BLaER1 treated with 17β-estradiol and CSF1 and Interleukin-3, amounts not matched to agents 10 nM and 100 nM (cell line): ENCODE results near the gene PTPRD.
"Not testable (repeated sequence)": the region's sequence is repeated elsewhere in the genome, so short reads cannot be mapped to it uniquely, and the experiment has no call there.

Experiments
- H3K27ac ChIP-seq, 11 experiments: shearing (Covaris generic); formaldehyde crosslinking; 2 replicates each; pipeline ENCODE4 v1.8.1; 2022
- H3K27me3 ChIP-seq, 11 experiments: shearing (Covaris generic); formaldehyde crosslinking; 2 replicates each; pipeline ENCODE4 v1.8.1; 2022
- H3K36me3 ChIP-seq, 11 experiments: shearing (Covaris generic); formaldehyde crosslinking; 2 replicates each; pipeline ENCODE4 v1.8.1; 2022
- H3K4me1 ChIP-seq, 10 experiments: shearing (Covaris generic); formaldehyde crosslinking; 2 replicates each; pipeline ENCODE4 v1.8.1; 2022
- H3K4me2 ChIP-seq, 11 experiments: shearing (Covaris generic); formaldehyde crosslinking; 2 replicates each; pipeline ENCODE4 v1.8.1; 2022
- H3K4me3 ChIP-seq, 10 experiments: shearing (Covaris generic); formaldehyde crosslinking; 2 replicates each; pipeline ENCODE4 v1.8.1; 2022
- H3K9ac ChIP-seq, 11 experiments: shearing (Covaris generic); formaldehyde crosslinking; 2 replicates each; pipeline ENCODE4 v1.8.1; 2022
- H3K9me3 ChIP-seq, 11 experiments: shearing (Covaris generic); formaldehyde crosslinking; replicated peaks in 1 of 11; 2 replicates each; pipeline ENCODE4 v1.8.1; 2022
- H4K20me1 ChIP-seq, 11 experiments: shearing (Covaris generic); formaldehyde crosslinking; 2 replicates each; pipeline ENCODE4 v1.8.1; 2022
- Cebpa-rat ChIP-seq, 11 experiments: shearing (Covaris generic); IDR thresholded peaks; 2 replicates each; pipeline ENCODE4 v1.8.1; 2022

The PTPRD gene

DNA sequence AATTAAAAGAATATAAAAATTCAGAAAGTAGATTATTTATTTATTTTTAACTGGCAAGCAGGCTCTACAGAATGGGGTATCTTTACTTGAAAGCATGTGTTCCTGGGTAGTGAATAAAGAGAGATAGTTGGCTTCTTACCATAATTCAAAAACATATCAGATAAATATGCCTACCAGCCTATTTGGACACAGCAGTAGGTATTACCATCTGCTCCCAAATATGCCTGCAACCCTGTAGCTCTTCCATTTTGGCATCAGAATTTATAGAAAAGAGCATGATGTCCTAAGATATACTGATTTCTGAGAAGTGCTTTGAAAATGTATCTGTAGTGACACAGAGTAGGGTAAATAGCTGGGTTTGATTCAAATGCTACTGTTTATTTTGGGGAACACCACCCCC, 1512.7 kb downstream of the PTPRD start:
- Histone ChIP-seq H3K36me3 (no peaks in the 10 kb centered on the region), H3K4me3 (no peak overlapping the region), H3K4me1 (no peaks in the 10 kb centered on the region), H3K9me3 (no peaks in the 10 kb centered on the region), H3K27me3 (no peaks in the 10 kb centered on the region), H3K9ac (no peak overlapping the region), H3K27ac (no peak overlapping the region), H3K4me2 (no peak overlapping the region), H4K20me1 (no peaks in the 10 kb centered on the region)
- TF ChIP-seq Cebpa-rat (IDR thresholded peaks at IDR 0.05), result no peak

DNA sequence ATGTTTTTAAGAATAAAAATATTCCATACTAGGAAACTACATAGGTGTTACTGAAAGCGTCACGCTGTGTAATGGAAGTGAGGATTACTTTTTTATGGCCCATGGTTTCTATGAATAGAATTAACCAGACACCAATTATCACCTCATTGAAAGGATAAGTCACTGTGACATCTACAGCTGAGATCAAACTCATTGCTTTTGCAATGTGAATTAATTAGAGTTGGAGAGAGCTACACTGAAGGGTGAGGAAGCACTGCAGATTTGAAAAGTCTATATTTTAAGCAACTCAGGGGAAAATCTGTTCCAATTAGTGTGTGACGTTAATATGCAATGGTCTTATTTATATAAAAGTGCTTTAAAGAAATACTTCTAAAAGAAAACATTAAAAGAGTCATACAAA, 1513.2 kb downstream of the PTPRD start:
- Histone ChIP-seq H3K4me1 (no peaks in the 10 kb centered on the region), H3K9me3 (no peaks in the 10 kb centered on the region), H3K27me3 (no peaks in the 10 kb centered on the region), H3K27ac (no peak overlapping the region), H3K4me2 (no peak overlapping the region), H4K20me1 (no peaks in the 10 kb centered on the region), H3K9ac (no peak overlapping the region), H3K36me3 (no peaks in the 10 kb centered on the region), H3K4me3 (no peak overlapping the region)
- TF ChIP-seq Cebpa-rat (IDR thresholded peaks at IDR 0.05), result no peak

DNA sequence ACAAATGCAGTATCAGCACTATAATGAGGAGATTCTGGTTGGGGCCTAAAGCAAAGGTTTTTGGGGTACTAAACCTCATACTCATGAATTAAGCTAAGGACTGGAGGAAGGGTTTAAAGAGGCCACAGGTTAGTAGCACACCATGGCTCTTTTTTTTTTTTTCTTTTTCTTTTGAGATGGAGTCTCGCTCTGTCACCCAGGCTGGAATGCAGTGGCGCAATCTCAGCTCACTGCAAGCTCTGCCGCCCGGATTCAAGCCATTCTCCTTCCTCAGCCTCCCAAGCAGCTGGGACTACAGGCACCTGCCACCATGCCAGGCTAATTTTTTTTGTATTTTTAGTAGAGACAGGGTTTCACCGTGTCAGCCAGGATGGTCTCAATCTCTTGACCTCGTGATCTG, 1515.5 kb downstream of the PTPRD start:
- not testable (repeated sequence) for H3K9ac ChIP-seq, H3K36me3 ChIP-seq, H3K27me3 ChIP-seq, H4K20me1 ChIP-seq, H3K4me1 ChIP-seq, H3K27ac ChIP-seq, H3K4me3 ChIP-seq, H3K9me3 ChIP-seq, H3K4me2 ChIP-seq

DNA sequence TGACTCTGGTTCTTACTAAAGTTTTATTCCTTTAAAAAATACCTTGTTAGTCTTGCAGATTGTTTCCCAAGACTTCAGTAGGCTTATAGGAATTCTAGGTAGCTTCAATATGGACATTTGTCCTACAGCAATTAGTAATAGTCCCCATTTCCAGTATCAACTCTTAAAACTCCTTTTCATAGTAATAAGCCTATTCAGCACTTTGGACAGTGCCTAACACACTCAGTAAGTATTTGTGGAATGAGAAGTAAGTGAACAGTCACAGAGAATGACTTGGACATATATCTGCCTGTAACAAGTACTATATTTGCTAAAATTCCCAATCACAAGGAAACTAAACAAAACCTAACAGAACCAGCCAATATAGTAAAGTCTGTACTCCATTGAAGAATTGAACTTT, 1521.4 kb downstream of the PTPRD start:
- H4K20me1 ChIP-seq, result no peaks in the 10 kb centered on the region
- H3K36me3 ChIP-seq, result no peaks in the 10 kb centered on the region
- no peak overlapping the region for H3K9ac ChIP-seq
- H3K27ac ChIP-seq, result no peak overlapping the region
- no peak overlapping the region for H3K4me2 ChIP-seq
- no peaks in the 10 kb centered on the region for H3K27me3 ChIP-seq
- TF ChIP-seq Cebpa-rat (IDR thresholded peaks at IDR 0.05), result no peak
- H3K4me1 ChIP-seq, result no peaks in the 10 kb centered on the region
- no peaks in the 10 kb centered on the region for H3K9me3 ChIP-seq
- H3K4me3 ChIP-seq, result no peak overlapping the region

DNA sequence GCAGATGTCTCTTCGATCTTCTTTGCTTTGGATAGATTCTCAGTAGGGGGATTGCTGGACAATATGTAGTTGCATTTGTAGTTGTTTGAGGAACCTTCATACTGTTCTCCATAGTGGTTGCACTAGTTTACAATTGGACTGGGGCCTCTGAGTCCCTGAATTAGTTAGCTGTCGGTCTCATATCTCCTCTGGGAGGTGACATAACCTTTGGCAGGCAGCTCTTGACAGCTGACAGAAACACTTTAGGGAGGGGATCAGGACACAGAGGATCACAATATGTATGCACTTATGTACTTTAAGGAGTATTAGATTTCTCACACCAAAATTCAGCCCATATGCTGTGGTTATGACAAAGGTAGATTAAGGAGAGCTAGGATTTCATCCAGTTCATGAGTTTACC, 1533.3 kb downstream of the PTPRD start:
- Histone ChIP-seq H3K9me3 (peaks cover 0 to 10% (median 0%) of the 10 kb centered on the region in 11 experiments; a peak in 5 of 22 replicates), H3K36me3 (no peaks in the 10 kb centered on the region), H3K4me2 (no peak overlapping the region), H3K27me3 (no peaks in the 10 kb centered on the region), H3K4me3 (no peak overlapping the region), H4K20me1 (no peaks in the 10 kb centered on the region), H3K4me1 (no peaks in the 10 kb centered on the region), H3K9ac (no peak overlapping the region), H3K27ac (no peak overlapping the region)
- no peak for TF ChIP-seq Cebpa-rat (IDR thresholded peaks at IDR 0.05)

DNA sequence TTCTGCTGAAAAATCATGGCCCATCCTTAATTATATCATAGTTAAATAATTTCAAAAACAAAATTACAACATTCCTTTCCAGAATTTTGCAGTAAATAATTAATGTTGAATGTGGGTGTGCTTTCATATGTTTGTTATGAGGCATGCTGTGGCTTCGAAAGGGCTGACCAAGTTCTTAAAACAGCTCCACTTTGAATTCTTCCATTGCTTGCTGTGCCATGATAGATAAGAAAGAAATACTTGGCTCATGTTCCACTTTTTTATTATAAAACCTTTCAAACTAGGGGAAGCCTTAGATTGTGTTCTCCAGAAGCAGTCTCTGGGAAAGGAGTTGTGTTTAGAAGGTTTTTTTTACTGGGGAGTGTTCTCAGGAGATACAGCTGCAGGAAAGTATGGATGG, 1534.5 kb downstream of the PTPRD start:
- Histone ChIP-seq H3K36me3 (no peaks in the 10 kb centered on the region), H3K4me3 (no peak overlapping the region), H3K4me1 (no peaks in the 10 kb centered on the region), H4K20me1 (no peaks in the 10 kb centered on the region), H3K9me3 (peaks cover 0 to 10% (median 0%) of the 10 kb centered on the region in 11 experiments; a peak in 5 of 22 replicates), H3K9ac (no peak overlapping the region), H3K27ac (no peak overlapping the region), H3K4me2 (no peak overlapping the region), H3K27me3 (no peaks in the 10 kb centered on the region)
- no peak for TF ChIP-seq Cebpa-rat (IDR thresholded peaks at IDR 0.05)

DNA sequence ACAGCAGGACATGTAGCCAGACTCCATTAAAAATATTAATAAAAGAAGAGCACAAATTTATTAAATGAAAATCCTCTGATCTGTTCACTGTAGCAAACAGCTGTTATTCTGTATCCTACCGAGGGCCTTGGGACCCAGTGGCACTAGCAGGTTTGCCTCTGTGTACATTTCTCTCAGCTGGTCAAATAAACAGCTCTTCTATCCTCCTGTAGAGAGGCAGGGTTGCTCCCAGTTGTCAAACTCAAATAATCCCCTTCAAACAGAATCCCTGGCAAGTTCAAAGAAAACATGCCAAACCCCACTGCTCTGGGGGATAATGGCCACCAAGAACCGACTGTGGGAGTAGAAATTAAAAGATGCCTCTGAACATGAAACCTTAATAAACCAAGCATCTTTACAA, 1551.2 kb downstream of the PTPRD start:
- TF ChIP-seq Cebpa-rat (IDR thresholded peaks at IDR 0.05), result no peak
- Histone ChIP-seq H3K27me3 (no peaks in the 10 kb centered on the region), H3K27ac (no peak overlapping the region), H3K4me3 (no peak overlapping the region), H3K36me3 (no peaks in the 10 kb centered on the region), H3K4me1 (no peaks in the 10 kb centered on the region), H4K20me1 (no peaks in the 10 kb centered on the region), H3K9ac (no peak overlapping the region), H3K9me3 (no peaks in the 10 kb centered on the region), H3K4me2 (no peak overlapping the region)

DNA sequence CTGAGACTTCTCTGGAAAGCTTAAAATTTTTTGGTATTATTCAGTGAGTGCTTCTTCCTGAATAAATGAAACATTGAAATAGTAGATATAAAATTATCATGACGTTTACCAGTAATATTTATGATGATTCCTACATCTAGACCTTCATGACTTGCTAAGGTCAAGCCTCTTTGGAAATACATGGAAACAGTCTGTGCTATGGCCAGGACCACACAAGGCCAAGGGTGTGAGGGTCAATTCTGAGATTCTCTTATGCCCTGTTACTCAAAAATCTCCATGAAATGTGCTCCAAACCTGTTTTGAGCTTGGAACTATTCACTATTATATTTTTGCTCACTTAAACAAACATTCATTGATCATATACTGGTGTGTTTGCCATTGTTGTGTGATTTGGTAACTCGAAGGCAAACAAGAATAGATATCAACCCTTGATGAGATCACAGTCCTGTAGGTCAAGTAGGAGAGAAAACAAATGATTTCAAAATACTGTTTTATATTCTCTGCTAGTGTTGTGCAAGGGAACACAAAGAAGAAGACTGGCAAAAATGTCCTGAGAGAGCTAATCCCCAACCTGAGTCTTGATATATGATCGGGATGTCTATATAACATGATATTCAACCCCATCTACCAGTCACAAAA, 1558.3 kb downstream of the PTPRD start:
- H3K4me1 ChIP-seq, result no peaks in the 10 kb centered on the region
- H3K9me3 ChIP-seq, result no peaks in the 10 kb centered on the region
- H3K27ac ChIP-seq, result no peak overlapping the region
- H4K20me1 ChIP-seq, result no peaks in the 10 kb centered on the region
- no peak overlapping the region for H3K4me3 ChIP-seq
- no peaks in the 10 kb centered on the region for H3K36me3 ChIP-seq
- no peak overlapping the region for H3K4me2 ChIP-seq
- H3K27me3 ChIP-seq, result no peaks in the 10 kb centered on the region
- no peak for TF ChIP-seq Cebpa-rat (IDR thresholded peaks at IDR 0.05)
- no peak overlapping the region for H3K9ac ChIP-seq

DNA sequence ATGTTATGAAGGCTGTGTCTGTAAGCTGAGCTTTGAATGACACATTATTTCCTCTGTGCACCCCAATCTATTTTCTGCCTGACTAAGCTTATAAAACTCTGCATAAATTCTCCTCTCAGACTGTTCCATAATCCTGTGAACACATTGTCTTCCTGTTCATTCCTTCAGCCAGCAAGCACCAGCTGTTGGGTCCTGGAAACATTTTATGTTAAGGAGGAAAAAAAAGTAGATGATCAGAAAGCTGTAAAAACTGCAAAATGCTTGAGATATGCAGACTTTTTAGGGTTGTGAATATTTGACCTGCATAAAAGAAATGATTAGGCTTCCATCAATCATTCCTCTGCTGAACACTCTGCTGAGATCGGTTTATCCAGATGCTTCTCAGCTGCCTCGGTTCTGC, 1567.2 kb downstream of the PTPRD start:
- Histone ChIP-seq H3K4me1 (no peaks in the 10 kb centered on the region), H4K20me1 (no peaks in the 10 kb centered on the region), H3K36me3 (no peaks in the 10 kb centered on the region), H3K9me3 (no peaks in the 10 kb centered on the region), H3K4me2 (no peak overlapping the region), H3K9ac (no peak overlapping the region), H3K4me3 (no peak overlapping the region), H3K27me3 (no peaks in the 10 kb centered on the region), H3K27ac (no peak overlapping the region)
- TF ChIP-seq Cebpa-rat (IDR thresholded peaks at IDR 0.05), result no peak

DNA sequence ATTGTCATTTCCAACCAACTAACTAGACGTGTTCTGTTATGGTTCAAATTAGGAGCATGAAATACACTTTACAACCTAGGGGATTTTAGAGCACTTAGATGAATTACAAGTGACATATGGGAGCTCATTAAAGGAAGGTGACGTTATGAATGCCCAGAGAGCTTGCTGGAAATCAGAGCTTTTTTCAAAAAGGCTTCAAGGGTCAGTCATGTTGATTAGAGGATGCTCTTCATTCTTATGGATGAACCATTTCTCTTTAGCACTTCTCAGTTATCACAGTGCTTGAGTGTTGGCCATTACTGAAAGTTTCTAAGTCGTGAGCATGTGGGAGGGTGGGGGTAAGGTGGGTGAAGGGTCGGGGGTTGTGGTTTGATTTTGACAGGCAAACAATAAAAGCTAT, 1567.7 kb downstream of the PTPRD start:
- Histone ChIP-seq H3K4me1 (no peaks in the 10 kb centered on the region), H3K9me3 (no peaks in the 10 kb centered on the region), H3K4me3 (no peak overlapping the region), H3K36me3 (no peaks in the 10 kb centered on the region), H3K27me3 (no peaks in the 10 kb centered on the region), H4K20me1 (no peaks in the 10 kb centered on the region), H3K4me2 (no peak overlapping the region), H3K9ac (no peak overlapping the region), H3K27ac (no peak overlapping the region)
- no peak for TF ChIP-seq Cebpa-rat (IDR thresholded peaks at IDR 0.05)

DNA sequence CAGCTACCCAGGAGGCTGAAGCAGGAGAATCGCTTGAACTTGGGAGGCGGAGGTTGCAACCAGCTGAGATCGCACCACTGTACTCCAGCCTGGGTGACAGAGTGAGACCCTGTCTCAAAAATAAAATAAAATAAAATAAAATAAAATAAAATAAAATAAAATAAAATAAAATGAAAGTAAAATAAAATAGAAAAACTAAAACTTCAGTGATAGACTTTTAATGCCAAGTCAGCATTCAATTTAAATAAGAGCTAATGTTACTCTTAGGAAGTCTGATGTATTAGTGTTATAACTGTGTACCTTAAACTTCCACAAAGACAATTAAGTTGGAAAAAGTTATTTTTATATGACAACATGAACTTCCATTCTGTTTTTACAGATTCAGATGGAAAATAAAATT, 1569.0 kb downstream of the PTPRD start:
- H3K27ac ChIP-seq, H4K20me1 ChIP-seq, H3K27me3 ChIP-seq, H3K36me3 ChIP-seq, H3K4me1 ChIP-seq, H3K9me3 ChIP-seq, H3K4me3 ChIP-seq, H3K4me2 ChIP-seq, H3K9ac ChIP-seq: not testable (repeated sequence)
